Mesodermal cell (in vitro differentiated cells): Measurements from ENCODE around the gene CHN1. TPM values are rescaled to one million over a fixed set of nuclear protein-coding genes. Genes with fewer than 3 reads are reported as not detected.

Source experiments
- H3K27ac ChIP-seq: 2 replicates; pipeline ENCODE4 v1.7.0; 2013; ENCODE audit warnings: mild to moderate bottlenecking, low read depth, low read length, moderate library complexity; ENCODE audit not compliant: severe bottlenecking
- H3K36me3 ChIP-seq: 2 replicates; pipeline ENCODE4 v1.7.1; 2013; ENCODE audit warnings: mild to moderate bottlenecking, low read length, moderate library complexity; ENCODE audit not compliant: control insufficient read depth, insufficient read depth
- H3K4me1 ChIP-seq: one replicate; pipeline ENCODE4 v1.7.1; 2013; ENCODE audit warnings: mild to moderate bottlenecking, low read length; ENCODE audit not compliant: insufficient read depth, control insufficient read depth, poor library complexity, severe bottlenecking
- H3K4me3 ChIP-seq: 2 replicates; pipeline ENCODE4 v1.7.0; 2013; ENCODE audit warnings: low read length, control low read depth, mild to moderate bottlenecking; ENCODE audit not compliant: insufficient read depth, poor library complexity, severe bottlenecking; ENCODE audit errors: extremely low read depth
- H3K9me3 ChIP-seq: 2 replicates; pipeline ENCODE4 v1.7.1; 2013; ENCODE audit warnings: mild to moderate bottlenecking, low read length, moderate library complexity; ENCODE audit not compliant: control insufficient read depth
- WGBS, 2 experiments: methylation state at CpG; one replicate each; pipeline ENCODE4 v1.1.5; 2013; ENCODE audit warnings: missing lambda C conversion rate in 2 of 2; ENCODE audit not compliant: insufficient coverage in 2 of 2; 5-methylcytosine and 5-hydroxymethylcytosine counted together
- polyA plus RNA-seq, 2 experiments: library from polyadenylated mRNA; stranded (reverse); fragments of 50-300 nt; gene quantifications; one replicate each; pipeline ENCODE4 v1.2.3, GENCODE V29; 2013

Gene CHN1
- 27.7 TPM for polyA plus RNA-seq (2013, experiment 1 of 2)
- 27.1 TPM for polyA plus RNA-seq (2013, experiment 2 of 2)

DNA sequence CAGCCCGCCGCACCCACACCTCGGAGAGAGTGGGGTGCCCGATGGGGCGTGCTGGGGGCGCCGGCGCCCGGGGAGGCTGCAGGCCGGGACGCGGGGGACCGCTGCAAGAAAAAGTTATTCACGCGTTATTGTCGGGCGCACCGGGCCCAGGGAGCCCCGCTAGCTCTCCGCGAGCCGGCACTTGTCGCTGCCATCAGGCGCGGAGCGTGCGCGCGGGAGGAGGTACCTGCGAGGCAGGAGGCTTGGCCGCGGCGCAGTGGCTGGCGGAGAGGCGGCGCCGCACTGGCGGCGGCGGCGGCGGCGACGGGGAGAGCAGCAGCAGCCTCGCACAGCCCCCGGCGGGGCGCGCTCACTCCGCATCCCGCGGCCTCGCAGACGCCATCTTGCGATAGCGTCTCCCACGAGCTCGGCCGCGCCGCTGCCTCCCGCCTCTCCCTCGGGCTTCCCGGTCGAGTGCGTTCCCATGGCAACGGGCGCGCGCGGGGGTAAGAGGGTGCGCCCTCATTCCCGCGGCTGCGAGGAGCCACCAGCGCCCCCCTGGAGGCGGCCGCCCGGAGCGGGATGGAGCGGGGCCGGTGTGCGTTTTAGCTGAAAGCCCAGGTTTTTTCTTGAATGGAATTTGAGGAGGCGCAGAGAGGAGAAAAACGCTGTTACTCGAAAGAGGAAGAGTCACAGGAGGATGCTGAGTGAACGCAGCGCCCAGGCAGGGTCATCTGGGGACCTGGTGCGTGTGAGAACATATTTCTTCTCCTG is at the start of gene CHN1:
CHN1 (minus strand) TSS at position 402 of the 753 bp plus-strand sequence. CDS start 469 bp downstream, outside the sequence.
- no peaks in the 10 kb centered on the region for H3K9me3 ChIP-seq
- peak within 1 kb of the TSS; percentile 81 for H3K4me3 ChIP-seq
- peak within 1 kb of the TSS; percentile 80 for H3K27ac ChIP-seq
- 1% methylated on average over 71 to 72 of the region's 89 CpGs for WGBS, 2 experiments
- H3K36me3 ChIP-seq, result no peaks in the 10 kb centered on the region
- peaks cover 9% of the 10 kb centered on the region for H3K4me1 ChIP-seq

DNA sequence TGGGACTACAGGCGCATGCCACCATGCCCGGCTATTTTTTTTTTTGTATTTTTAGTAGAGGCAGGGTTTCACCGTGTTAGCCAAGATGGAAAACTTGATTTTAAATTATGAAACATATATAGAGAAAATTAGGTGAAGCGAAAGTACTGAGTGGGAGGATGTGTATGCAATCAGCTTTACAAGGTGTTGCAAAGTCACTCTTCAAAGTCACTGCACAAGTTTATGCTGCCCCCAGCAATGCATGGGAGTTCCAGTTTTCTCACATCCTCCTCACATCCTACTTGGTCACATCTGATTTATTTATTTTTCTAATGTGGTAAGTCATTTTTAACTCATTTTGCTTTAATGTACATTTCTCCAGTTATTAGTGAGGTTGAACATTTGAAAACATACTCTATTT is 49.2 kb upstream of the CHN1 start:
- no CpG with 5 or more reads among the region's 4 CpGs for WGBS, 2 experiments
- Histone ChIP-seq H3K36me3 (peaks cover 11% of the 10 kb centered on the region), H3K9me3 (no peaks in the 10 kb centered on the region), H3K4me1 (no peaks in the 10 kb centered on the region), H3K27ac (no peak overlapping the region), H3K4me3 (no peak overlapping the region)

DNA sequence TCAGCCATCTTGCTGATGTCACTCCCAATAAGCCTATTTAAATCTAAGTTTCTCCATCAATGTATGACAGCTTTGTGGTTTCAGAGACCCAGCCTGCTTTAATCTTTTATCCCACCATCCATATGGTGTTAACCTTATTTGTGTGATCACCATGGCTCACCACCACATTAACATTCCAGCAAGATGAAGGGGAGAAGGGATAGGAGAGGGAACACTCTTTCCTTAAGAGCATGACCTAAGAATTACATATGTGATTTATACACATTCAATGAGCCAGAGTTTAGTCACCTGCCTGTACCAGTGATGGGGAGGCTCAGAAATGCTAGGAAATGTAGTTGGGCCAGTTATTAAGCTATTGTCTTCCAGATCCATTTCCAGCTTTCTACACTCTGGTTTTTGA is 44.5 kb upstream of the CHN1 start:
- H3K4me1 ChIP-seq, result no peaks in the 10 kb centered on the region
- no peak overlapping the region for H3K27ac ChIP-seq
- no peaks in the 10 kb centered on the region for H3K9me3 ChIP-seq
- no peaks in the 10 kb centered on the region for H3K36me3 ChIP-seq
- no peak overlapping the region for H3K4me3 ChIP-seq

- Histone ChIP-seq H3K4me3 (no peak overlapping the region), H3K27ac (no peak overlapping the region), H3K4me1 (no peaks in the 10 kb centered on the region), H3K9me3 (no peaks in the 10 kb centered on the region), H3K36me3 (no peaks in the 10 kb centered on the region)
- no CpG with 5 or more reads among the region's 2 CpGs for WGBS, 2 experiments
Measured at GRCh38 chr2:175048275-175048674, 43.1 kb upstream of the CHN1 start.

DNA sequence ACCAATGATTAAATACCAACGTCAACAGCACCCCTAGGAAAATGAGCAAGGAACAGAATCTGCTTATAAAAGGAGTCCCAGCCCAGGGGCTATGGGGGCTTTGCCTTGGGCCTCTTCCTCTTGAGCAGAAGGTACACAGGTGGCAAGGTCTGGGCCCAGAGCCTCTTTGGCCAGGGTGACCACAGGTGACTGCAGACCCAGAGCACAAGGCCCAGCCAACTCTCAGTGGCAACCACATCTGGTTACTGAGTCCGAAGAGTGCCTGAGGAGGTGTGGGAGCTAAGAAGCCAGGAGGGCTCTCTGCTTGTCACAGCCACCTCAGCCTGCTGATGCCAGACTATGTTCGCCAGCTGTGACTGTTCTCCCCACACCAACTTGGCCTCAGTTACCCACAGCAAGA is 34.3 kb upstream of the CHN1 start:
- H3K4me3 ChIP-seq, result no peak overlapping the region
- WGBS, 2 experiments, result 79 to 100% methylated on average over 2 of the region's 3 CpGs
- peaks cover 6% of the 10 kb centered on the region for H3K4me1 ChIP-seq
- H3K9me3 ChIP-seq, result no peaks in the 10 kb centered on the region
- H3K36me3 ChIP-seq, result no peaks in the 10 kb centered on the region
- no peak overlapping the region for H3K27ac ChIP-seq

GRCh38 chr2:175039031-175039430 is 33.9 kb upstream of the CHN1 start:
- no peaks in the 10 kb centered on the region for H3K9me3 ChIP-seq
- no peaks in the 10 kb centered on the region for H3K36me3 ChIP-seq
- 85 to 91% methylated on average over 4 of the region's 5 CpGs for WGBS, 2 experiments
- H3K4me1 ChIP-seq, result peaks cover 6% of the 10 kb centered on the region
- no peak overlapping the region for H3K27ac ChIP-seq
- no peak overlapping the region for H3K4me3 ChIP-seq

GRCh38 chr2:175037941-175038340 is 32.8 kb upstream of the CHN1 start:
- Histone ChIP-seq H3K27ac (no peak overlapping the region), H3K9me3 (no peaks in the 10 kb centered on the region), H3K36me3 (no peaks in the 10 kb centered on the region), H3K4me1 (peaks cover 6% of the 10 kb centered on the region), H3K4me3 (no peak overlapping the region)
- 100% methylated on average over 2 of the region's 2 CpGs for WGBS, 2 experiments

GRCh38 chr2:175036582-175037018 is 31.4 kb upstream of the CHN1 start:
- Histone ChIP-seq H3K4me1 (peaks cover 6% of the 10 kb centered on the region), H3K27ac (no peak overlapping the region), H3K36me3 (no peaks in the 10 kb centered on the region), H3K9me3 (no peaks in the 10 kb centered on the region), H3K4me3 (no peak overlapping the region)
- no CpG with 5 or more reads among the region's 5 CpGs for WGBS, 2 experiments

DNA sequence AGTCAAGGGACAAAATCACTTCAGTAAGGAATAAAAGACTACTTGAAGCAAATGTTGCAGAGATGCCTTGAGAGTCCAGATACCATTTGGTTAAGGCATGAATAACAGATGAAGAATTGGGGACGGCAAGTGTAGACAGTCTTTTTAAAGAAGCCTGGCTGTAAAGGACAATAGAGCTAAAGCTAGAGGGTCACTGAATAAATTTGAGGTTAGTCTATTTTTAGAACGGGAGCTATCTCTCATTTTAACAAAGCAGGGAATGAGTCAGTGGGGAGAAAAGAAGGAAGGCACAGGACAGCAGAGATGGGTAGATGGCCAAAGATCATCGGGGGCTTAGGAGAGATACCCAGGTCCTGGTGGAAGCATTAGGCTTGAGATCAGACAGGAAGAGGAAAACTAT is 30.6 kb upstream of the CHN1 start:
- no peaks in the 10 kb centered on the region for H3K36me3 ChIP-seq
- H3K4me3 ChIP-seq, result no peak overlapping the region
- no peak overlapping the region for H3K27ac ChIP-seq
- WGBS, 2 experiments, result 69 to 89% methylated on average over 3 of the region's 3 CpGs
- peaks cover 6% of the 10 kb centered on the region for H3K4me1 ChIP-seq
- no peaks in the 10 kb centered on the region for H3K9me3 ChIP-seq

DNA sequence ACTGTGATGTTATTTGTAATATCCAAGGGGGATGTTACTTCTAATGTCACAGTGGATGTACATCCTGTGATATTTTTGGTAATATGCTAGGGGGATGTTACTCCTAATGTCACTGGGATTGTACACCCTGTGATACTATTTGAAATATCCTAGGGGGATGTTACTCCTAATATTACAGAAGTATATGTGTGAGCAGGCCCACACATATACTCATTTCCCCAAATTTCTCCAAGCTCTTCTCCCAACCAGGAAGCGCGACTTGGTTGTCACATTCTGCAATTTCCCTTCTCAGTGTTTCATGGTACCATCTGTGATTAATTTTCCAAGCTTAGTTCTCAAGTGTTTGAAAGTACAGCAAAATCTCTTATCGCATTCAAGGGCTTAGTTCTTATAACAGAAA is 29.5 kb upstream of the CHN1 start:
- Histone ChIP-seq H3K9me3 (no peaks in the 10 kb centered on the region), H3K4me3 (no peak overlapping the region), H3K4me1 (peaks cover 6% of the 10 kb centered on the region), H3K36me3 (no peaks in the 10 kb centered on the region), H3K27ac (no peak overlapping the region)
- WGBS, 2 experiments, result 68 to 100% methylated on average over 2 to 3 of the region's 3 CpGs
